Liver (tissue), 9 donors: Measurements from ENCODE around the gene DEK. TPM values are rescaled to one million over a fixed set of nuclear protein-coding genes. Genes with fewer than 3 reads are reported as not detected.

ENCODE experiments used
- DNase-seq: peaks from one replicate; pipeline ENCODE4 v3.0.0-alpha.2; 2017; ENCODE audit warnings: low spot score
- H3K27ac ChIP-seq, 2 donors: one replicate each; pipeline ENCODE4 v1.7.0; 2013; ENCODE audit warnings: inconsistent platforms in 2 of 2, low read length in 2 of 2, control low read depth in 1 of 2, low read depth in 1 of 2, mild to moderate bottlenecking in 1 of 2
- H3K27me3 ChIP-seq, 4 donors: one replicate each; pipeline versions ENCODE4 v1.6.1 to v1.7.0; 2013; ENCODE audit warnings: low read length in 3 of 4, inconsistent platforms in 1 of 4, mild to moderate bottlenecking in 1 of 4, moderate library complexity in 1 of 4; ENCODE audit not compliant: control insufficient read depth in 4 of 4, insufficient read depth in 4 of 4
- H3K36me3 ChIP-seq, 4 donors: one replicate each; pipeline versions ENCODE4 v1.6.1 to v1.7.0; 2013; ENCODE audit warnings: low read length in 3 of 4, mild to moderate bottlenecking in 3 of 4, low read depth in 1 of 4, moderate library complexity in 1 of 4; ENCODE audit not compliant: control insufficient read depth in 4 of 4, insufficient read depth in 3 of 4
- H3K4me1 ChIP-seq, 4 donors: one replicate each; pipeline versions ENCODE4 v1.6.1 to v1.7.0; 2013; ENCODE audit warnings: low read length in 3 of 4, mild to moderate bottlenecking in 3 of 4, moderate library complexity in 1 of 4; ENCODE audit not compliant: control insufficient read depth in 4 of 4, insufficient read depth in 4 of 4
- H3K4me3 ChIP-seq, 3 donors: one replicate each; pipeline versions ENCODE4 v1.6.1 to v1.7.0; 2013; ENCODE audit warnings: low read length in 3 of 3, control low read depth in 1 of 3, low read depth in 1 of 3, mild to moderate bottlenecking in 1 of 3
- H3K9ac ChIP-seq, 2 donors: one replicate each; pipeline ENCODE4 v1.7.0; 2013; ENCODE audit warnings: low read length in 2 of 2, mild to moderate bottlenecking in 2 of 2, moderate library complexity in 2 of 2, control low read depth in 1 of 2, low read depth in 1 of 2
- H3K9me3 ChIP-seq, 4 donors: one replicate each; pipeline versions ENCODE4 v1.6.1 to v1.7.0; 2013; ENCODE audit warnings: low read length in 3 of 4; ENCODE audit not compliant: control insufficient read depth in 4 of 4
- CTCF ChIP-seq: fragments of 150-350 bp; IDR thresholded peaks from 2 replicates; pipeline ENCODE4 v1.5.1; 2017; ENCODE audit warnings: improper control_type of control experiment, low read depth, low read length; ENCODE audit not compliant: missing input control
- FOXA2 ChIP-seq: IDR thresholded peaks from 2 replicates; pipeline ENCODE4 v1.6.1; 2016; ENCODE audit warnings: antibody characterized with exemption
- GABPA ChIP-seq, 2 donors: IDR thresholded peaks in 1 of 2; conservative IDR thresholded peaks in 1 of 2; 2 replicates each; pipeline ENCODE4 v1.6.1; 2016; ENCODE audit warnings: antibody characterized with exemption in 2 of 2, mild to moderate bottlenecking in 1 of 2, moderate library complexity in 1 of 2
- NR2F2 ChIP-seq: IDR thresholded peaks from 2 replicates; pipeline ENCODE4 v1.6.1; 2016; ENCODE audit warnings: antibody characterized with exemption
- RAD21 ChIP-seq, 2 donors: IDR thresholded peaks; 2 replicates each; pipeline ENCODE4 v1.6.1; 2016; ENCODE audit warnings: antibody characterized with exemption in 2 of 2, mild to moderate bottlenecking in 2 of 2
- REST ChIP-seq: IDR thresholded peaks from 2 replicates; pipeline ENCODE4 v1.6.1; 2016; ENCODE audit warnings: antibody characterized with exemption, mild to moderate bottlenecking
- SP1 ChIP-seq: IDR thresholded peaks from 2 replicates; pipeline ENCODE4 v1.6.1; 2018; ENCODE audit warnings: antibody characterized with exemption, mild to moderate bottlenecking
- YY1 ChIP-seq: IDR thresholded peaks from 2 replicates; pipeline ENCODE4 v1.6.1; 2016; ENCODE audit warnings: antibody characterized with exemption, mild to moderate bottlenecking
- WGBS: extraction: QIAGEN DNeasy Blood & Tissue Kit; methylation state at CpG from one replicate; pipeline ENCODE4 v1.1.7; 2013; 5-methylcytosine and 5-hydroxymethylcytosine counted together
- polyA plus RNA-seq, 2 donors: library from polyadenylated mRNA; stranded (reverse) in 1 of 2; unstranded in 1 of 2; fragments of 200-250 nt in 1 of 2; fragments of >200 nt in 1 of 2; fragmentation: Nextera tagmentation in 1 of 2; extraction: Ambion mirVana in 1 of 2; gene quantifications; one replicate each; pipeline versions ENCODE4 v1.2.1 to v1.2.3, GENCODE V29; 2013 to 2015
- total RNA-seq, 2 donors: library from RNA; depleted of rRNA; stranded (reverse); fragments of >200 nt; gene quantifications; one replicate each; pipeline ENCODE4 v1.2.3, GENCODE V29; 2014
- TF ChIP-seq, protein P1 (sequence below): IDR thresholded peaks from 2 replicates; pipeline ENCODE4 v1.6.1; 2016; ENCODE audit warnings: antibody characterized with exemption
- donor health status: healthy.
- donor health status: healthy.
- donor health status: healthy.
- donor health status: healthy.
- donor health status: healthy.

The DEK gene
- total and polyA plus RNA-seq, 4 donors: 19.7 to 92.6 (median 26.8) TPM

- no peak overlapping the region for H3K27ac ChIP-seq
- 85% methylated on average over 3 of the region's 3 CpGs for WGBS
Measured at GRCh38 chr6:18243302-18243893, 20.9 kb downstream of the DEK start.

DNA sequence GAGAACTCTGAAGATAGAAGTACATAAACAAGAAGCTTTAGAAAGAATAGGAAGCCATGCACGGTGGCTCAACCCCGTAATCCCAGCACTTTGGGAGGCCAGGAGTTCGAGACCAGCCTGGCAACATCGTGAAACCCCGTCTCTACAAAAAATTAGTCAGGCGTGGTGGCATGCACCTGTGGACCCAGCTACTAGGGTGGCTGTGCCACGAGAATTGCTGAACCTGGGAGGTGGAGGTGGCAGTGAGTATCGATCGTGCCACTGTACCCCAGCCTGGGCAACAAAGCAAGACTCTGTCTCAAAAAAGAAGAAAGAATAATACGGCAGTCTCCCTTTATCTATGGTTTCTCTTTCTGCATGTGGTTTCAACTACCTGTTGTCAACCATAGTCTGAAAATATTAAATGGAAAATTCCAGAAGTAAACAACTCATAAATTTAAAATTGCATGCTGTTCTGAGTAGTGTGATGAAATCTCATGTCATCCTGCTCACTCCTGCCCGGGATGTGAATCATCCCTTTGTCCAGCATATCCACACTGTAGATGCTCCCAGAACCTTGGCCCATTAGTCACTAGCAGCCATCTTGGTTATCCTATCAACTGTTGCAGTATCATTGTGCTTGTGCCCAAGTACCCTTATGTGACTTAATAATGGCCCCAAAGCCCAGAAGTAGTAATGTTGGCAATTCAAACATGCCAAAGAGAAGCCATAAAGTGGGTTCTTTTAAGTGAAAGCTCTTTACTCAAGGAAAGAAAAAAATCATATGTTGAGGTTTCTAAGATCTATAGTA lies 22.1 kb downstream of the DEK start:
- Histone ChIP-seq H3K27me3 (no peaks in the 10 kb centered on the region), H3K36me3 (peaks cover 4 to 32% (median 25%) of the 10 kb centered on the region in 4 donors), H3K9ac (no peak overlapping the region), H3K9me3 (no peaks in the 10 kb centered on the region), H3K27ac (no peak overlapping the region), H3K4me1 (no peaks in the 10 kb centered on the region), H3K4me3 (no peak overlapping the region)
- 93% methylated on average over 11 of the region's 11 CpGs for WGBS
- no peak for TF ChIP-seq YY1
- no peak for TF ChIP-seq NR2F2
- no peak for TF ChIP-seq SP1
- TF ChIP-seq CTCF: no peak
- TF ChIP-seq RAD21 (IDR thresholded peaks at IDR 0.05): no peak
- TF ChIP-seq REST: no peak
- no peak for TF ChIP-seq FOXA2
- DNase-seq: no peak

More at GRCh38 chr6:18243302-18243893, 20.9 kb downstream of the DEK start:
- TF ChIP-seq, protein P1, sequence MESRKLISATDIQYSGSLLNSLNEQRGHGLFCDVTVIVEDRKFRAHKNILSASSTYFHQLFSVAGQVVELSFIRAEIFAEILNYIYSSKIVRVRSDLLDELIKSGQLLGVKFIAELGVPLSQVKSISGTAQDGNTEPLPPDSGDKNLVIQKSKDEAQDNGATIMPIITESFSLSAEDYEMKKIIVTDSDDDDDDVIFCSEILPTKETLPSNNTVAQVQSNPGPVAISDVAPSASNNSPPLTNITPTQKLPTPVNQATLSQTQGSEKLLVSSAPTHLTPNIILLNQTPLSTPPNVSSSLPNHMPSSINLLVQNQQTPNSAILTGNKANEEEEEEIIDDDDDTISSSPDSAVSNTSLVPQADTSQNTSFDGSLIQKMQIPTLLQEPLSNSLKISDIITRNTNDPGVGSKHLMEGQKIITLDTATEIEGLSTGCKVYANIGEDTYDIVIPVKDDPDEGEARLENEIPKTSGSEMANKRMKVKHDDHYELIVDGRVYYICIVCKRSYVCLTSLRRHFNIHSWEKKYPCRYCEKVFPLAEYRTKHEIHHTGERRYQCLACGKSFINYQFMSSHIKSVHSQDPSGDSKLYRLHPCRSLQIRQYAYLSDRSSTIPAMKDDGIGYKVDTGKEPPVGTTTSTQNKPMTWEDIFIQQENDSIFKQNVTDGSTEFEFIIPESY: no peak
- TF ChIP-seq GABPA (IDR thresholded peaks at IDR 0.05 in 1 of 2, conservative IDR thresholded peaks at IDR 0.05 in 1 of 2): no peak
- H3K4me1 ChIP-seq: no peaks in the 10 kb centered on the region
- H3K36me3 ChIP-seq: peaks cover 2 to 32% (median 25%) of the 10 kb centered on the region in 4 donors
- H3K9ac ChIP-seq: no peak overlapping the region
- H3K4me3 ChIP-seq: no peak overlapping the region
- DNase-seq: no peak
- H3K27me3 ChIP-seq: no peaks in the 10 kb centered on the region
- H3K9me3 ChIP-seq: no peaks in the 10 kb centered on the region
